Osteoblast (primary cell): ENCODE measurements around the gene FOSL1. TPM values are rescaled to one million over a fixed set of nuclear protein-coding genes. Genes with fewer than 3 reads are reported as not detected.

ENCODE experiments used
- DNase-seq: peaks from one replicate; pipeline ENCODE4 v3.0.0; 2011; ENCODE audit warnings: low spot score, mixed read lengths; ENCODE audit not compliant: insufficient read length; ENCODE audit errors: missing footprints
- H2AFZ ChIP-seq: 2 replicates; pipeline ENCODE4 v1.6.0; 2011; ENCODE audit warnings: mild to moderate bottlenecking, low read length
- H3K27ac ChIP-seq: 2 replicates; pipeline ENCODE4 v1.5.1; 2011; ENCODE audit warnings: mild to moderate bottlenecking, low read depth, low read length, moderate library complexity
- H3K27me3 ChIP-seq: 2 replicates; pipeline ENCODE4 v1.6.0; 2012; ENCODE audit warnings: mild to moderate bottlenecking, control low read depth, inconsistent platforms, low read length, moderate library complexity; ENCODE audit not compliant: insufficient read depth
- H3K36me3 ChIP-seq: 2 replicates; pipeline ENCODE4 v1.5.1; 2011; ENCODE audit warnings: mild to moderate bottlenecking, low read length, control low read depth, moderate library complexity; ENCODE audit not compliant: insufficient read depth
- H3K4me1 ChIP-seq: 2 replicates; pipeline ENCODE4 v1.5.1; 2011; ENCODE audit warnings: mild to moderate bottlenecking, low read length, control low read depth, moderate library complexity; ENCODE audit not compliant: insufficient read depth
- H3K4me2 ChIP-seq: 2 replicates; pipeline ENCODE4 v1.6.0; 2011; ENCODE audit warnings: mild to moderate bottlenecking, low read length; ENCODE audit not compliant: insufficient read depth
- H3K4me3 ChIP-seq: fragments of 200-600 bp; sonication (generic); 3 replicates; pipeline ENCODE4 v1.5.1; 2012; ENCODE audit warnings: mild to moderate bottlenecking, low read length, inconsistent platforms; ENCODE audit not compliant: insufficient read depth
- H3K79me2 ChIP-seq: 2 replicates; pipeline ENCODE4 v1.6.0; 2012; ENCODE audit warnings: mild to moderate bottlenecking, low read length, control low read depth, inconsistent platforms; ENCODE audit not compliant: insufficient read depth
- H3K9me3 ChIP-seq: 2 replicates; pipeline ENCODE4 v1.5.1; 2011; ENCODE audit warnings: low read depth, low read length, control low read depth
- H4K20me1 ChIP-seq: 2 replicates; pipeline ENCODE4 v1.6.0; 2012; ENCODE audit warnings: mild to moderate bottlenecking, low read length, control low read depth; ENCODE audit not compliant: insufficient read depth
- total RNA-seq: library from RNA; depleted of rRNA; stranded (reverse); fragments of >200 nt; gene quantifications from 2 replicates; pipeline ENCODE4 v1.2.3, GENCODE V29; 2012
- TF ChIP-seq, protein P1 (sequence below): IDR thresholded peaks from 2 replicates; pipeline ENCODE4 v1.5.1; 2011; ENCODE audit warnings: mild to moderate bottlenecking, low read depth, low read length, moderate library complexity; ENCODE audit errors: extremely low read depth

FOSL1 gene
- total RNA-seq, 1 donor: 13.0 TPM

DNA sequence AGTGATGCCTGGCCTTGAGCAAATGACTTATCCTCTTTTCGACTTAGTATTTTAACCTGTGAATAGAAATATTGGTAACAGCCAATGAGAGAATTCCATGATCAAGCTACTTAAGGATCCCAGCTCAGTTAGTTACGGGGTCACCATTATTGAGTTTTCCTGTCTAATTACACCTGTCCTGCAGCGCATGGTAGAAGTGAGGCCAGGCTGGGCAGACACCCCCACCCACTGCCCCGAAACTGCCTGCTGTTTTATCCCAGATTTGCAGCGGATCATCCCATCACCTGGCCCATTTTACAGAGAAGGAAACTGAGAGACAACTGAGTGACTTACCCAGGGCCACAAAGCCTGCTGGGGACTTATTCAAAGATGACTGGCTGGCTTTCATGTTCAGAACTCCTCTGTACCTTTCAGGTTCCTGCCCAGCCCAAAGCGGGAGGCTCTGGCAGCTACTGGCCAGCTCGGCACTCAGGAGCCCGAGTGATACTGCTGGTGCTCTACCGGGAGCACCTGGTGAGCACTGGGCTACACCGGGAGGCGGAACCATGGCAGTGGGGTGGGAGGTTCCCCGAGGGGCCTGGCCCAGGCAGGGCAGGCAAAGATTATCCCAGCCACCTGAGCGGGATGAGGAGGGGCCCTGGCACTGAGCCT lies 38.5 kb downstream of the FOSL1 start:
- DNase-seq: peak; percentile 73
- H3K9me3 ChIP-seq: no peaks in the 10 kb centered on the region
- TF ChIP-seq, protein P1, sequence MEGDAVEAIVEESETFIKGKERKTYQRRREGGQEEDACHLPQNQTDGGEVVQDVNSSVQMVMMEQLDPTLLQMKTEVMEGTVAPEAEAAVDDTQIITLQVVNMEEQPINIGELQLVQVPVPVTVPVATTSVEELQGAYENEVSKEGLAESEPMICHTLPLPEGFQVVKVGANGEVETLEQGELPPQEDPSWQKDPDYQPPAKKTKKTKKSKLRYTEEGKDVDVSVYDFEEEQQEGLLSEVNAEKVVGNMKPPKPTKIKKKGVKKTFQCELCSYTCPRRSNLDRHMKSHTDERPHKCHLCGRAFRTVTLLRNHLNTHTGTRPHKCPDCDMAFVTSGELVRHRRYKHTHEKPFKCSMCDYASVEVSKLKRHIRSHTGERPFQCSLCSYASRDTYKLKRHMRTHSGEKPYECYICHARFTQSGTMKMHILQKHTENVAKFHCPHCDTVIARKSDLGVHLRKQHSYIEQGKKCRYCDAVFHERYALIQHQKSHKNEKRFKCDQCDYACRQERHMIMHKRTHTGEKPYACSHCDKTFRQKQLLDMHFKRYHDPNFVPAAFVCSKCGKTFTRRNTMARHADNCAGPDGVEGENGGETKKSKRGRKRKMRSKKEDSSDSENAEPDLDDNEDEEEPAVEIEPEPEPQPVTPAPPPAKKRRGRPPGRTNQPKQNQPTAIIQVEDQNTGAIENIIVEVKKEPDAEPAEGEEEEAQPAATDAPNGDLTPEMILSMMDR: no peak
- H3K36me3 ChIP-seq: peaks cover 50% of the 10 kb centered on the region
- H3K79me2 ChIP-seq: peaks cover 47% of the 10 kb centered on the region
- peak overlapping the region; percentile 82 for H3K27ac ChIP-seq
- no peaks in the 10 kb centered on the region for H3K27me3 ChIP-seq
- H3K4me2 ChIP-seq: peak overlapping the region; percentile 99
- H2AFZ ChIP-seq: no peak overlapping the region
- H4K20me1 ChIP-seq: peaks cover 19% of the 10 kb centered on the region
- H3K4me1 ChIP-seq: peaks cover 33% of the 10 kb centered on the region
- peak overlapping the region; percentile 99 for H3K4me3 ChIP-seq

DNA sequence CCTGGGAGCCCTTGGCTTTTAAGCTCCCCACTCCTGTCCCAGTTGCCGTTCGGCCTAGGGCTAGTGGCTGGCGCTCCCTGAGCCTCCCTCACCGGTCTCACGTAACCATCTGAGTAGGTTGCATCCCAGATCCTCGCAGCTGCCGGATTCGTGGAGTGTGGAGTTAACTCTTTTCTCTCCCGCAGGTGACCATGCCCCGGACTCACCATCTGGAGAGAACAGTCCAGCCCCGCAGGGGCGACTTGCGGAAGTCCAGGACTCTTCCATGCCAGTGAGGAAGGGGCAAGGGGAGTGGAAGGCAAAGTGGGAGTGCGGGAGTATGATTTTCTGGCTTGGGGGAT lies 39.1 kb downstream of the FOSL1 start:
- TF ChIP-seq, protein P1: no peak
- DNase-seq: peak; percentile 77
- Histone ChIP-seq H3K27me3 (no peaks in the 10 kb centered on the region), H3K4me3 (peak overlapping the region; percentile 99), H3K4me1 (peaks cover 38% of the 10 kb centered on the region), H4K20me1 (peaks cover 24% of the 10 kb centered on the region), H3K79me2 (peaks cover 52% of the 10 kb centered on the region), H3K4me2 (peak overlapping the region; percentile 99), H3K36me3 (peaks cover 50% of the 10 kb centered on the region), H2AFZ (no peak overlapping the region), H3K9me3 (no peaks in the 10 kb centered on the region), H3K27ac (peak overlapping the region; percentile 82)

DNA sequence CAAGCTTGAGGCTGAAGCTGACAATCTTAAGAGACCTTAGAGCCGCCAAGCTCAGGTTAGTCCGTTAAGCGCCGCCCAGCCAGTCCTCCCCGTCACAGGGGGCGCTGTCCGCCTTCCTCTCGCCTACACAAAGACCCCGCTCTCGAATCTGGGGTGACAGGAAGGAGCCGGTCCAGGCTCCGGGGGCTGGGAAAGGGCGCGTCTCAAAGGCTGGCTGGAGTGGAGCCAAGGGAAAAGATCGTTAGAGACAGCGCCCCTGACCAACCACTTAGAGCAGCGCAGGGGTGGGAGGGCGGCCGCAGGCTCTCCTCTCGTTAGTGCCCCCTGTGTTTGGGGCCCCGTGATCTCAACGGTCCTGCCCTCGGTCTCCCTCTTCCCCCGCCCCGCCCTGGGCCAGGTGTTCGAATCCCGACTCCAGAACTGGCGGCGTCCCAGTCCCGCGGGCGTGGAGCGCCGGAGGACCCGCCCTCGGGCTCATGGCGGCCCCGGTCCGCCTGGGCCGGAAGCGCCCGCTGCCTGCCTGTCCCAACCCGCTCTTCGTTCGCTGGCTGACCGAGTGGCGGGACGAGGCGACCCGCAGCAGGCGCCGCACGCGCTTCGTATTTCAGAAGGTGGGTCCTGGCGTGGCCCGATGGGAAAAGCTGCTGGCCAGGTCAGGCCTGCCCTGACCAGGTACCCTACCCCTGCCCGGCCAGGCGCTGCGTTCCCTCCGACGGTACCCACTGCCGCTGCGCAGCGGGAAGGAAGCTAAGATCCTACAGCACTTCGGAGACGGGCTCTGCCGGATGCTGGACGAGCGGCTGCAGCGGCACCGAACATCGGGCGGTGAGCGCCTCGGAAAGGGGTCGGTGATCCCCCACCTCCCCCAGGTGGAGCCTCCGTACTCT lies 39.7 kb downstream of the FOSL1 start, which contains the start of gene MUS81:
MUS81 (plus strand) TSS at position 156 of the 887 bp plus-strand sequence; CDS start at position 477, 321 bp downstream.
- H3K9me3 ChIP-seq: no peaks in the 10 kb centered on the region
- H2AFZ ChIP-seq: peak within 1 kb of the TSS; percentile 64
- peaks cover 58% of the 10 kb centered on the region for H3K79me2 ChIP-seq
- peaks cover 50% of the 10 kb centered on the region for H3K36me3 ChIP-seq
- H3K4me1 ChIP-seq: peaks cover 44% of the 10 kb centered on the region
- peak within 1 kb of the TSS; percentile 82 for H3K27ac ChIP-seq
- H3K4me2 ChIP-seq: peak within 1 kb of the TSS; percentile 99
- TF ChIP-seq, protein P1: peak; percentile 90
- DNase-seq: peak; percentile 100
- no peaks in the 10 kb centered on the region for H3K27me3 ChIP-seq
- H3K4me3 ChIP-seq: peak within 1 kb of the TSS; percentile 99
- peaks cover 27% of the 10 kb centered on the region for H4K20me1 ChIP-seq

DNA sequence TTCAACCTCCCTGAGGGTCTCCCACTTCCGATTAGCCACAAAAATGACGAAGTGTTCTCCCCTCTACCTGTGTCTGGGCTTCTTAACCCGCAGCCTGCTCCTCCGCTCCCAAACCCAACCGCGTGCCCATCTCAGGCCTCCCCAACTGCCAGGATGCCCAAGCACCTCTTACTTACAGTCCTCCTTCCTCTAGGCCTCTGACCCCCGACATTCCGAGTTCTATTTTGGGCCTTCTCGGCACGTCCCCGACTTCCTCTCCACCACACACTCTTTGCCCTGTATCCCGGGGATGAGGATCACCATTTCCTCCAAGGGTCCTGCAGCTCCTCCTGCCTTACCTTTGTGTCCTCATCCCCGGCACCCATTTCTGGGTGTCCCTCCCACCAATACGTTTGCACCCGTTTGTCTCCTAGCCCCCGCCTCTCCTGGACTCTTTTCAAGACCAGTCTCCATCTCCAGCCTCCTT lies 40.3 kb downstream of the FOSL1 start:
- H3K4me3 ChIP-seq: peak overlapping the region; percentile 99
- H3K27ac ChIP-seq: peak overlapping the region; percentile 82
- TF ChIP-seq, protein P1: no peak
- H3K9me3 ChIP-seq: no peaks in the 10 kb centered on the region
- DNase-seq: peak; percentile 90
- H3K79me2 ChIP-seq: peaks cover 65% of the 10 kb centered on the region
- H4K20me1 ChIP-seq: peaks cover 30% of the 10 kb centered on the region
- H3K4me2 ChIP-seq: peak overlapping the region; percentile 99
- H3K4me1 ChIP-seq: peaks cover 45% of the 10 kb centered on the region
- H3K36me3 ChIP-seq: peaks cover 50% of the 10 kb centered on the region
- H3K27me3 ChIP-seq: no peaks in the 10 kb centered on the region
- H2AFZ ChIP-seq: peak overlapping the region; percentile 36
